Stimulated activated CD8-positive, alpha-beta memory T cell treated with anti-CD3 and anti-CD28 coated beads, Interleukin-7, amount 100 ng/mL, for 48 hours (primary cell): ENCODE data around the gene CEP63.

Experiments used
- DNase-seq, 2 donors: peaks; one replicate each; pipeline ENCODE4 v3.0.0-alpha.2; 2020; ENCODE audit warnings: low read depth in 1 of 2; ENCODE audit errors: extremely low read depth in 1 of 2

CEP63 gene

GRCh38 chr3:134606033-134607025 lies 120.5 kb downstream of the CEP63 start:
- no peak for DNase-seq

GRCh38 chr3:134607054-134608022 lies 121.5 kb downstream of the CEP63 start:
- DNase-seq, result no peak

DNA sequence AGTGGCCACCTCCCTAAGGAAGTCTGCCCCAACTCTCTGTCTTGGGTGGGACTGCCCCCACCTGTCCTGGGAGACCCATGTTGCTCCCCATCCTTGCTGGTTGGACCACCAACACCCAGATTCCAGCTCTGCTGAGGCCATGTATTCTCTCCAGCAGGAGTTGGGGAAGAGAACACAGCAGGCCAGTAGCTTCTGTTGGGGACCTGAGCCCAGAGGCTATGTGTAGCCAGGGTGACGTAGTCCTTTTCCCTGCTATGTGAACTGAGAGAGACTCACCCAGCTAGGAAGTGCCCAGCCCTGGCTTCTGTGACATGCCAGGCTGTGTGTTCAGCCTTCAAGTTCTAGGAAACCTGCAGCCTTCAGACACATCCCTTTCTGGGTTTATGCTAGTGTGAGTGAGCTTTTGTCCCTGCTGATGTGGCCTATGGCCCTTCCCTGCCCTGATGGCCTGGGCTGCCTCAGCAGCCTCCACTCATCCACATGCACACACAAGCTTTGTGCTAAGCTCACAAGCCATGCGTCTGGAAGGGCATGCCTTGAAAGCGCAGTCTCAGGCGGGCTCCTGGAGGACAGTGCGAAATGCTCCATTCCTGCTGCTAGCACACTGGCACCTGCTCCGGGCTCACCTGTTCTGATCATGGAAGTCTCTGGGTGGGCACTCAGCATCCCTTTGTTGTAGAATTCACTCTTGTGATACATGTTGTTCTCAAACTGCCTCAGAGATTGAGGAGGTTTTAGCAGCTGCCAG lies 122.3 kb downstream of the CEP63 start:
- no peak for DNase-seq

DNA sequence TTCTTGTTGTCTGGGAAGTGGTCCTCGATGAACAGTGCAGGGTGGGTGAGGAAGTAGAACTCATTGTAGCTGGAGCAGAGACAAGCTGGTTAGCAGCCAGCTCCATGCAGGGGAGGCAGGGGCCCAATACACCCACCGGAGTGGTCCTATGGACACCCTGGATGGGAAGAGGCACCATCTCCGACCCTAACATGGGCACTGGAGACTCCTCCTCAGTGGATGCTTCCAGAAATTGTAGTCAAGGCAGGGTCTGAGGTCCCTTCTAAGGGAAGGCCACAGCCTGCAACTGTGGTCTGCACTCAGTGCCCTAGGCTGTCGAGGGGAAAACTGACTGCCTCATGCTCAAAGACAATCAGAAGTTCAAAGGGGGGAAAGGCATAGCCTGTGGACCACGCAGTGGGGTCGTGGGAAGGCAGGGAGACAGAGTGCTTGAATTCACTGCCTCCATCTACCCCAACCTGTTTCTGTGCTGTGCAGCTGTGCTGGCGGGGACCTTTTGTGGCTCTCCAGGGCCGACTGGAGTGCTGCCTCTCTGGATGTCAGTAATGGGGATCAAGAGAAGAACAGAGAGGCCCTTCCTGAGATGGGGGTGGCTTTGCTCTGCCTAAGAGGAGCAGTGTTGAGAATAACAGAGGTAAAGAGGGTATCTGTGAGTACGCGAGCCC lies 123.0 kb downstream of the CEP63 start:
- DNase-seq, result no peak

DNA sequence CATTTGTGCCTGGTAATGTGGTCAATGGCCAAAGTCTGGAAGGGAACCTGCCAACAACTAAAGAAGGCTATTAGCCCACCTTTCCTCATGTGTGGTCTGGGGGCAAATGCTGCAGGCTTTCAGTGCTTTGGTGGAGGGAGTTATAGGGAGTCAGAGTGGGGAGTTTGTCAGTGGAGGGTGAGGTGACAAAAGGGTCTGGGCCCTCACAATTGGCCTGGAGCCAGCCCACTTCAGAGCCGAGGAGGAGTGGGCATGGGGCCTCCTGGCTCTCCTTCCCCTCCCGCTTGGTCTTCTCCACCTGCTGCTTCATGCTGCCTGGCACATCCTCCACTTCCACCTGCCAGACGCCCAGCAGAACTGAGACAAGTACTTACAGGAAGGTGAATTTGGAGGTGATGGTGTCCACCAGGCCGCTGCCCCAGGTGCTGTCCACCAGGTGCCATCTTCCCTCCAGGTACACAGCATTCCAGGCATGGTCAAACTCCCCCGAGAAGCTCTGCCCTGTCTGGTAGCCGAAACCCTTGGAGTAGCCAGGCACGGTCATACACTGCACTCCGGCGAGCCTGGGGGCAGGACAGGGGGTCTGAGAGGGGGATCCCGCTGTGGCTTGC lies 124.1 kb downstream of the CEP63 start:
- DNase-seq, result no peak

GRCh38 chr3:134610432-134611385 lies 124.9 kb downstream of the CEP63 start:
- no peak for DNase-seq

- DNase-seq, result no peak
These were observed 125.7 kb downstream of the CEP63 start for GRCh38 chr3:134611516-134611915.

DNA sequence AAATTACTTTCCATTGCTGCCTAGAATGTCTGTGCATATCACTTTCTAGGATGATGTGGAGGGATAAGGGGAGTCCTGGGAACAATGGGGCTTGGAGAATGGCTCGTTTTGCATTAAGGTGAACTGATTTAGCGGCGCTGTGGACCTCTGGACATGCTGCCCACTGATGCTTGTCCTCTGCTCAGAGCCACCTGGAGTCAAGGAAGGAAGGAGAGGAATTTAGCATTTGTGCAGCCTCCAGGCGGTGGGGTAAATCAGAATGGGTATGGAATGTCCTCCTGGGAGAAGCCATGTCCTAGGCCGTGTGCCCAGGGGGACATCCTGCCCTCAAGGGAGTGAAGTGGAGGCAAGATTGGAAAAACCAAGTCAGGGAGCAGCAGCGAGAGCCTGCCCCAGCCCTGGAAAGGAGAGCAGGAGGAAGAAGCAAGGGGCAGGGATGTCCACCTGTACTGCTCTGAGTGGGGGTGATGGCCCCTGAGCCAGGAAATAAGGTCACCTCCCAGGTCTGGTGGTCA lies 127.2 kb downstream of the CEP63 start:
- no peak for DNase-seq

- no peak for DNase-seq
These were observed 129.1 kb downstream of the CEP63 start for GRCh38 chr3:134614955-134615354.

DNA sequence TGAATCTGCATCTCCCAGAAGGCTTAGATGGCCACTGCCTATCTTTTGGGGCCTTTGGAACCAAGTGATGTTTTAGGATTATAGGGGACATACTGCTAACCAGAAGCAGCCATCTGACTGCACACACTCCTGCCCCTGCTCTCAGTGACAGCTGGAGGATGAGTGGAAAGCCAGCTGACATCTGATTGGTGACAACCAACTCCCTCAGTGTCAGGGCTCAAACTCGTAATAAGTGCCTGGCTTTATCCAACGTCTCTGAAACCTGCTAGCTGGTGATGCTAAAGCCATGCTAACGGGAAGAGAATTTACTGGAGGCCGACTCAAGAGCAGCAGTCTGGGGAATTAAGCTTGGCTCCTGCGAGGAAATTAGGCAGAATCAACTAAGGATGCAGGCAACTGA lies 129.9 kb downstream of the CEP63 start:
- DNase-seq, result no peak

- no peak for DNase-seq
These were observed 132.0 kb downstream of the CEP63 start for GRCh38 chr3:134617608-134618477.

GRCh38 chr3:134618478-134619300 lies 132.8 kb downstream of the CEP63 start:
- no peak for DNase-seq

DNA sequence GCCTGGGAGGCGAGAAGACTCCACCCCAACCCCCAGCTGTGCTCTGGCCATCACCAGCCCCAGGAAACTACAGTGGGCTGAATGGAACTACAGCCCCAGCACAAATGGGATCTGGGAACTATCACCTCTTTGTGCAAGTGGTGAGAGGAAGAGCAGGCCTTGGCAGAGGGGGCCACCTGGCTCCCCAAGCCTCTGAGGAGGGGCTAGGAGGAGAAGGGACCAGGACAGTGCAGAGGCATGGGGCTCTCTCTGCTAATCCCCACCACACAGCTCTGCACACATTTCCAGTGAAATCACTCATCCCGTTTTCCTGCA lies 133.4 kb downstream of the CEP63 start:
- no peak for DNase-seq

DNA sequence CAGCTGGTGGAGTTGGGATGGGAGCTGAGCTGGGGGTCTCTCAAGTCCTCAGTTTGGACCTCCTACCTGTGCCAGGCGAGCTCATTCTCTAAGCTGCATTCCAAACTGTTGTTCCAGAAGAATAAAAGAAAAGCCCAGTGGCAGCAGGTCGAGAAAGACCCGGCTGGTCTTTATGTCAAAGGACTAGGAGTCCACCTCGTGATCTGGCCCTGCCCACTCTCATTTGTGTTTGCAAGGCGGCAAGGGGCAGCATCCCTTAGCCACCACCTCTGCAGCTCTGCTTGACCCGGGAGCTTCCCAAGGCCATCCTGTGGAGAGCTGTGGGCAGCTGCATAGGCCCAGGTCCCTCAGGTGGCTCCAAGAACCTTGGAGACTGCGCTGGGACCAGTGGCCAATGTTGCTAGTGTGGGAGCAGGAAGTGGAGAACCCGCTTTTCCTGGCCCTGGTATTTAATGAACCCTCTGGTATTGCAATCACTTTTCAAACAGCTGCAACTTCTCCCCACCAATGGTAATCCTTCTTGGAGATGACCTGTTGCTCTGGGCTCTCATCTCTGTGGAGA lies 134.1 kb downstream of the CEP63 start:
- no peak for DNase-seq

- DNase-seq, result no peak
These were observed 134.7 kb downstream of the CEP63 start for GRCh38 chr3:134620476-134621115.

DNA sequence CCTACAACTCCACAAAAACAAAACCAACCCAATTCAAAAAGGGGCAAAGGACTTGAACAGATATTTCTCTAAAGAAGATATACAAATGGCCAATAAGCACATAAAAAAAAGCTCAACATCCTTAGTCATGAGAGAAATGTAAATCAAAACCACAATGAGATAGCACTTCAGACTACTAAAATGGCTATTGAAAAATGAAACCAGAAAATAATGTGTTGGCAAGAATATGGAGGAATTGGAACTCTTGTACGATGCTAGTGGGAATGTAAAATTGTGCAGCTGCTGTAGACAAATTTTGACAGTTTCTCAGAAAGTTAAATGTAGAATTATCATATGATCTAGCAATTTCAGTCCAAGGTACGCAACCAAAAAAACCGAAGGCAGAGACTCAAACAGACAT lies 136.0 kb downstream of the CEP63 start:
- no peak for DNase-seq
